Stomach smooth muscle (tissue), 2 donors: ENCODE results near the gene LIF.
"Not testable (repeated sequence)": the region's sequence is repeated elsewhere in the genome, so short reads cannot be mapped to it uniquely, and the experiment has no call there.

Source experiments
- H3K27ac ChIP-seq: one replicate; pipeline ENCODE4 v1.7.0; 2013; ENCODE audit warnings: mild to moderate bottlenecking, low read length, inconsistent platforms
- H3K27me3 ChIP-seq, 2 donors: one replicate each; pipeline ENCODE4 v1.7.0; 2013; ENCODE audit warnings: low read length in 2 of 2; ENCODE audit not compliant: insufficient read depth in 2 of 2, control insufficient read depth in 1 of 2
- H3K36me3 ChIP-seq, 2 donors: one replicate each; pipeline ENCODE4 v1.7.0; 2013; ENCODE audit warnings: low read length in 2 of 2; ENCODE audit not compliant: control insufficient read depth in 2 of 2, insufficient read depth in 2 of 2
- H3K4me1 ChIP-seq: one replicate; pipeline ENCODE4 v1.7.0; 2013; ENCODE audit warnings: low read length; ENCODE audit not compliant: control insufficient read depth, insufficient read depth
- H3K4me3 ChIP-seq, 2 donors: one replicate each; pipeline ENCODE4 v1.7.0; 2013; ENCODE audit warnings: low read length in 2 of 2
- H3K9ac ChIP-seq, 2 donors: one replicate each; pipeline ENCODE4 v1.7.0; 2013; ENCODE audit warnings: low read length in 2 of 2, mild to moderate bottlenecking in 1 of 2
- H3K9me3 ChIP-seq, 2 donors: one replicate each; pipeline ENCODE4 v1.7.0; 2013; ENCODE audit warnings: low read length in 2 of 2; ENCODE audit not compliant: control insufficient read depth in 2 of 2
- donor health status: healthy.
- donor health status: Pancreatic carcinoma.

LIF gene

GRCh38 chr22:30241576-30242371, 4.8 kb downstream of the LIF start:
- Histone ChIP-seq H3K9me3 (no peaks in the 10 kb centered on the region), H3K4me3 (no peak overlapping the region), H3K27ac (no peak overlapping the region), H3K9ac (no peak overlapping the region), H3K36me3 (no peaks in the 10 kb centered on the region), H3K27me3 (peaks cover 11 to 36% of the 10 kb centered on the region in 2 donors), H3K4me1 (peaks cover 8% of the 10 kb centered on the region)

- Histone ChIP-seq H3K27ac (no peak overlapping the region), H3K4me3 (no peak overlapping the region), H3K9me3 (no peaks in the 10 kb centered on the region), H3K9ac (no peak overlapping the region), H3K36me3 (no peaks in the 10 kb centered on the region), H3K27me3 (peaks cover 11 to 27% of the 10 kb centered on the region in 2 donors), H3K4me1 (peaks cover 4% of the 10 kb centered on the region)
Observed at GRCh38 chr22:30240541-30241417, 5.8 kb downstream of the LIF start.

- Histone ChIP-seq H3K9ac (no peak overlapping the region), H3K27me3 (peaks cover 8 to 19% of the 10 kb centered on the region in 2 donors), H3K4me1 (no peaks in the 10 kb centered on the region), H3K9me3 (no peaks in the 10 kb centered on the region), H3K36me3 (no peaks in the 10 kb centered on the region), H3K4me3 (no peak overlapping the region), H3K27ac (no peak overlapping the region)
Observed at GRCh38 chr22:30239488-30240405, 6.8 kb downstream of the LIF start.

DNA sequence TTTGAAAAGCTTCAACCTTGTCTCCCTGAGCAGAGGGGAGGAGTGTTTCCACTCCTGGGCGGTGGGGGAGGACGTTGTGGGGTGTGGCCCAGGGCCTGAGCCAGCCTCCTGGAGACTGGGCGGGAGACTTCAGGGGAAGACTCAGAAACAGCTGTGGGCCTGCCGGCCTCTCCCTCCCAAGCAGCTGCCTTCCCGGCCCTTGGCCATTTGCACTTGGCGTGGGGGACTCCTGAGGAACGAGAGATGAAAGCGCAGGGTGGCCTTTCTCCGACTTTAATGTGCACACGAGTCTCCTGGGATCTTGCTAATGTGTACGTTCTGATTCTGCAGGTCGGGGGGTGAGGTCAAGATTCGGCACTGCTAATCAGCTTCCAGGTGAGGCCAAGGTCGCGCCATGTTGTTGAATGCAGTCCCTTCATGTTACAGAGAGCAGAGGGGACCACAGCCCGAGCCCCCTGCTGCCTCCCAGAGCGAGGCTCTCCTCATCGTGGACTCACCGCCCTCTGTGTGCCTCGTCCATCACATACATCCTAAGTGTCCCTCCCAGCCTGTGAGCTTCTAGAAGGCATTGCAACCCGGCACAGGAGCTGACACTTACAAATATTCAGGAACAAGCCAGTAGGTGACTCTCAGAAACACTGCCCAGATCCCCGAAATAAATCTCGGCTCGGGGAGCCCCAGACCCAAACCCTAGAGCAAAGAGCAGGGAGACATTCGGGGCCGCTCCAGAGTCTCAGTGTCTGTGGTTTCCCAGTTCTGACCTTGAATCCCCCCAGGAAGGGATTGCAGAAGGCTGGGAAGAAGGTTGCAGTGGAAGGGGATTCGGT, 7.7 kb downstream of the LIF start:
- no peaks in the 10 kb centered on the region for H3K9me3 ChIP-seq
- H3K27me3 ChIP-seq = peaks cover 2 to 11% of the 10 kb centered on the region in 2 donors
- no peaks in the 10 kb centered on the region for H3K36me3 ChIP-seq
- H3K9ac ChIP-seq = no peak overlapping the region
- no peak overlapping the region for H3K27ac ChIP-seq
- no peaks in the 10 kb centered on the region for H3K4me1 ChIP-seq
- H3K4me3 ChIP-seq = no peak overlapping the region

- Histone ChIP-seq H3K27me3 (peaks cover 0 to 5% of the 10 kb centered on the region in 2 donors), H3K27ac (no peak overlapping the region), H3K9ac (no peak overlapping the region), H3K4me3 (no peak overlapping the region), H3K4me1 (no peaks in the 10 kb centered on the region), H3K9me3 (no peaks in the 10 kb centered on the region), H3K36me3 (no peaks in the 10 kb centered on the region)
Observed at GRCh38 chr22:30238136-30238535, 8.4 kb downstream of the LIF start.

GRCh38 chr22:30236875-30237274, 9.7 kb downstream of the LIF start:
- no peaks in the 10 kb centered on the region for H3K9me3 ChIP-seq
- H3K9ac ChIP-seq = no peak overlapping the region
- no peaks in the 10 kb centered on the region for H3K36me3 ChIP-seq
- no peak overlapping the region for H3K27ac ChIP-seq
- no peak overlapping the region for H3K4me3 ChIP-seq
- H3K27me3 ChIP-seq = peaks cover 0 to 8% of the 10 kb centered on the region in 2 donors
- H3K4me1 ChIP-seq = no peaks in the 10 kb centered on the region

DNA sequence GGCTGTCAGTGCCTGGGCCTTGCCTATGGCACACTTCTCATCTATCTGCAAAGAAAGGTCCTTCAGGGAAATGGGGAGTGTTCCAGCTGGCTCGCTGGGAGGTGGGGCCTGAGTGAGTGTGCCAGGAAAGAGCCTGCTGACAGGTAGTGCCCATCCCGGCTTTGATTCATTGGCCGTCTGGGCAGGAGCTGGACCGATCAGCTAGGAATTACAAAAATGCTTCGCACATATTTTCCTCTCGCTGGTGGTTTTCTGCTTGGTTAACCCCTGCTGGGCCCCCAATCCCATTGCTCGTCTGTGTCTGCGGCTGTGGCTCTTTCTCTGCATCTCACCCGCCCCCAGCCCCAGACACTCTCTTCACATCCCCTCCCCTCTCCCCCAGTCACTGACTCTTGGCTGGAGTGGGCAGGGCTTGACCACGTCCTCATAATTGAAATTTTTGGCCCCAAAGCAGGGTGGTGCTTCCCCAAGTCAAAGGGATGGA, 10.8 kb downstream of the LIF start:
- no peaks in the 10 kb centered on the region for H3K9me3 ChIP-seq

DNA sequence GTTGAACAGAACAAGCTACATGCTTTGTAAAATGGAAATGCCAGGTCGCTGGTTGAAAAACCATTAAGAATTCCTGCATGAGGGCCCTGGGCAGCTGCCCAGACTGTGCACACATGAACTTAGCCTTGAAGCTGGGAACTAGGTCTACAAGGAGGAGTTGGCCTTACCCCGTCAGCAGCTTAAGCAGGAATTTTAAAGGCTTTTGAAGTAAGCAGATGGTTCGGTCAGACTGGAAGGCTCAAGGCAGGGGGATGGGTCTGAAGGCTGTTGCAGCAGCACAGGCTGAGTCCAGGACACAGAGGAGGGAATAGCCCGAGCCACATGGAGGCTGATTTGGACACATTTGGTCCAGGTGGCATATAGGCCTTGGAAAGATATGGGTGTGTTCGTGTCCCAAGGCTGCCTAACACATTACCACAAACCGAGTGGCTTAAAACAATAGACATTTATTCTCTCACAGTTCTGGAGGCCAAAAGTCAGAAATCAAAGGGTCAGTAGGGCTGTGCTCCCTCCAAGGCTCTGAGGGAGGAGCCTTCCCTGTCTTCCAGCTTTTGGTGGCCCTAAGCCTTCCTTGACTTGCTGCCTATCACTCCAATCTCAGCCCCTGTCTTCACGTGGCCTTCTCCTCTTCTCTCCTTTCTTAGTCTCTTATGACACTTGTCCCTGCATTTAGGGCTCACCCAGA, 11.6 kb downstream of the LIF start:
- H3K27ac ChIP-seq = no peak overlapping the region
- no peaks in the 10 kb centered on the region for H3K9me3 ChIP-seq
- H3K4me3 ChIP-seq = no peak overlapping the region
- H3K27me3 ChIP-seq = peaks cover 4 to 8% of the 10 kb centered on the region in 2 donors
- H3K4me1 ChIP-seq = no peaks in the 10 kb centered on the region
- H3K9ac ChIP-seq = no peak overlapping the region
- no peaks in the 10 kb centered on the region for H3K36me3 ChIP-seq

More for the DNA sequence above, 10.8 kb downstream of the LIF start:
- Histone ChIP-seq H3K36me3 (no peaks in the 10 kb centered on the region), H3K4me1 (no peaks in the 10 kb centered on the region), H3K9ac (no peak overlapping the region), H3K27me3 (peaks cover 2 to 8% of the 10 kb centered on the region in 2 donors), H3K4me3 (no peak overlapping the region), H3K27ac (no peak overlapping the region)

GRCh38 chr22:30234325-30234724, 12.2 kb downstream of the LIF start:
- H3K9ac ChIP-seq, H3K27ac ChIP-seq, H3K4me3 ChIP-seq, H3K36me3 ChIP-seq, H3K27me3 ChIP-seq, H3K4me1 ChIP-seq, H3K9me3 ChIP-seq: not testable (repeated sequence)
